ENCODE measurements around the gene MGAT4C.

The MGAT4C gene

GRCh38 chr12:86241600-86241999, 14.6 kb downstream of the MGAT4C start:
- Histone ChIP-seq H3K36me3 (replicated peaks) (no peaks in the 10 kb centered on the region), H3K4me3 (ENCODE audit: low read depth, low read length) (no peak overlapping the region), H3K27me3 (replicated peaks) (no peaks in the 10 kb centered on the region), H3K27ac (no peak overlapping the region)
- in situ Hi-C loops (cut with HindIII; ENCODE audit: low pct_ligation_motif_present, low sequenced_read_pairs): no loop called here
- DNase-seq: no peak
- TF ChIP-seq CTCF (IDR thresholded peaks at IDR 0.05; ENCODE audit: low read depth, low read length, missing control alignments): no peak

- H3K27ac ChIP-seq: no peak overlapping the region
- H3K36me3 ChIP-seq (replicated peaks): no peaks in the 10 kb centered on the region
- no peak for TF ChIP-seq CTCF (IDR thresholded peaks at IDR 0.05; ENCODE audit: low read depth, low read length, missing control alignments)
- no peaks in the 10 kb centered on the region for H3K27me3 ChIP-seq (replicated peaks)
- H3K4me3 ChIP-seq (ENCODE audit: low read depth, low read length): no peak overlapping the region
- DNase-seq: no peak
- in situ Hi-C loops (cut with HindIII; ENCODE audit: low pct_ligation_motif_present, low sequenced_read_pairs): no loop called here
Measured at GRCh38 chr12:86234316-86234855, 21.8 kb downstream of the MGAT4C start.

DNA sequence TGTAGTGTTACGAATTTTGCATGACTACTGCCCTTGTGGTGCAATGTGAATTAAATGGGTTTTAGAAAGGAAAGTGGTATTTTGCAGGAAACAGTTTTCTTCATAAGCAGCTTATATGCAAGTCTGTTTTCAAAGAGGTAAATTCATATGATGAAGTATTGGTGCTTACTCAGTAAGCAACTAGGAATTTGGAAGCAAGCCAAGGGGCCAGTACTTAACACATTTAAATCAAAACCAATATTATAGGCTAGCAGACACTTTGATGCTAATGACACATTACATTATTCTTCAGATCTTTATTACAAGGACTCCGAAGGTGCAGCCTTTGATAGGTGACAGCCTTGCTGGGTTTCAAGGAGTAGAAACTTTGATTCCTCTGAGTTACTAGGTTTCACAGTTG, 23.1 kb downstream of the MGAT4C start:
- Histone ChIP-seq H3K36me3 (replicated peaks) (no peaks in the 10 kb centered on the region), H3K27ac (no peak overlapping the region), H3K4me3 (ENCODE audit: low read depth, low read length) (no peak overlapping the region), H3K27me3 (replicated peaks) (no peaks in the 10 kb centered on the region)
- no peak for TF ChIP-seq CTCF (IDR thresholded peaks at IDR 0.05; ENCODE audit: low read depth, low read length, missing control alignments)
- in situ Hi-C loops (cut with HindIII; ENCODE audit: low pct_ligation_motif_present, low sequenced_read_pairs): no loop called here
- DNase-seq: no peak

DNA sequence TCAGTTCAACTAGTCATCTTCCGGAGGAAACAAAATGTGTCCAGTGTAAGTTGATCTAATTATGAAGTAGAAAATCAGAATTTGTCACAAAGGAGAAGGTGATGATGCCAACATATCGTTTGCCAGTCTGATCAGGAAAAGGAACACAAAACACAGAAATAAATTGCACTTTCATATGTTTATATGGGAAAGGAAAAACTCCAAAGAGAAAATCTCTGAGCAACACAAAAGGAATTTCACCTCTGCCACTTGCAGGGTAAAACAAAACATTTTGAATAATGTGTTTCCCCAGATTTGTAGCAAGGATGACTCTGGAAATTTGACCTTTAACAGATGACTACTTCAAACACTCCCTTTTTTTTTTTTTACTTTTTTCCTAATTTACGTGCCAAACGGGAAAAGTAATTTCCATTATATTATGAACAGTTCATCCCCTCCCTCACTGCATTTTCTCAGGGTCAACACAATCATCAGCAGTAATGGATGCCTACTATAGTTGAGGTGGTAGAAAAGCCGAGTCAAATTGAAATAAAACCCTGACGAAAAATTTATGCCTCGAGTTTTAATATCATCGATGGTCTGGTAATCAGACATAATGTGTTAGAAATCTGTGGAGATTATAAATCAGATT, 25.6 kb downstream of the MGAT4C start:
- Histone ChIP-seq H3K36me3 (replicated peaks) (no peaks in the 10 kb centered on the region), H3K4me3 (ENCODE audit: low read depth, low read length) (no peak overlapping the region), H3K27ac (no peak overlapping the region), H3K27me3 (replicated peaks) (no peaks in the 10 kb centered on the region)
- TF ChIP-seq CTCF (IDR thresholded peaks at IDR 0.05; ENCODE audit: low read depth, low read length, missing control alignments): no peak
- in situ Hi-C loops (cut with HindIII; ENCODE audit: low pct_ligation_motif_present, low sequenced_read_pairs): no loop called here
- peak; percentile 27 for DNase-seq

GRCh38 chr12:86229772-86230171, 26.4 kb downstream of the MGAT4C start:
- Histone ChIP-seq H3K27me3 (replicated peaks) (no peaks in the 10 kb centered on the region), H3K4me3 (ENCODE audit: low read depth, low read length) (no peak overlapping the region), H3K27ac (no peak overlapping the region), H3K36me3 (replicated peaks) (no peaks in the 10 kb centered on the region)
- no peak for DNase-seq
- in situ Hi-C loops (cut with HindIII; ENCODE audit: low pct_ligation_motif_present, low sequenced_read_pairs): no loop called here
- TF ChIP-seq CTCF (IDR thresholded peaks at IDR 0.05; ENCODE audit: low read depth, low read length, missing control alignments): no peak

DNA sequence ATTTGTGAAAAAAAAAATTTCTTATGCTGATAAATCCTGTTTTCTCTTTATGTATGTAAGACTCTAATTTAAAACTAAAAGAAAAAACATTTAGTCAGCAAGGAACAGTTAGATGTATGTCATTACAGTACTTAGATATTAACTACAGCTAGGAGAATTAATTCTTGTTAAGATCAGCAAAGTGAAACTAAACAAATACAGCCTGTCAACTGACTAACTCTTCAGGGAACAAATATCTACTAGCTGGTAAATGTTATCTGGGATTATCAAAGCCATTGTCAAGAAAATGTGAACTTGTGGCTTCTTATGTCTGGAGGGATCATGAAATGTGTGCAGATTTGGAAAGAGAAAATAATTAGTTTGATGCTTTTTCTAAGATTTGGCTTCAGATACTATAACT, 27.5 kb downstream of the MGAT4C start:
- Histone ChIP-seq H3K27ac (no peak overlapping the region), H3K27me3 (replicated peaks) (no peaks in the 10 kb centered on the region), H3K4me3 (ENCODE audit: low read depth, low read length) (no peak overlapping the region), H3K36me3 (replicated peaks) (no peaks in the 10 kb centered on the region)
- no peak for DNase-seq
- in situ Hi-C loops (cut with HindIII; ENCODE audit: low pct_ligation_motif_present, low sequenced_read_pairs): no loop called here
- no peak for TF ChIP-seq CTCF (IDR thresholded peaks at IDR 0.05; ENCODE audit: low read depth, low read length, missing control alignments)
